OCI-M2 (cell line): ENCODE measurements around the gene TNNT2.

Experiments
- DNase-seq: peaks from one replicate; lab custom pipeline; 2025; ENCODE audit not compliant: unreplicated experiment; lab: John Stamatoyannopoulos, UW

TNNT2 gene

DNA sequence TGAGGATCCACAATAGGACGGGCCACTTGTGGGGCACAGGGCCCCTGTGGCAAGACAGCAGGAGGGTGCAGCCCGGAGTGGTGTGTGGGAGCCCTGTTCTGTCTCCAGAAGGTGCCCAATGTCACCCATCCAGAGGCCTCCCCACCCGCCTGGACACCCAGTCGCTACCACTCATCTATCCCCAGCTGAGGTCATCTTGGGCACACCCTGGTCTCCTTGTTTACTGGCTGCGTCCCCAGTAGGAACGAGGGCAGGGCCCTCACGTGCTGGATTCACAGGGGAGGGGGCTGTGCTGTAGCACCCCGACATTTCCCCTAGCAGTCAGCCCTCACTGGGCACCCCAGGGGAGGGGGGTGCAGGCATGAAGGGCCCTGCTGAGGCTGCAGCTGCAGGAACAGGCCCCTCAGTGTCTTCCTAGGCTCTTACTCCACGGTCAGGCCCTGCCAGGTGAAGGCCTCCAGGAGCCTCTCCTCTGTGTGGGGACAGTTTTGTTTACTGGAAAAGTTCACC lies 2.3 kb upstream of the TNNT2 start:
- DNase-seq, result no peak

DNA sequence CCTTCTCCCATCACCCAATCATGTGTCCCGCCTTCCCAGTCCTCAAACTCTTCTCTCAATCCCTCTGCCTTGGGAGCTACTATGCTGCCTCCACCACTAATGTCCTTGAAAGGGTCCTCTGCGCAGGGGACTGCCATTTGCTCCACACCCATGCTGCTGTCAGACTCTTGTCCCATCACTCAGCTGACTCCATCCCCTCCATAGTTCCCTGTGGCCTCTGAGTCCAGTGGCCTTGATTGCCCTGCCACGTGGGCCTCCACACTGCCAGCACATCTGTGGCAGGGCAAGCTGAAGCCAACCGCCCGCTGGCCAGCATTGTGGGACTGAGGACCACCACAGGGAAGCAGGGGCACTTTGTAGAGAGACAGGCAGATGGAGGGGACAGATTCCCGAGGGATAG lies 1.3 kb upstream of the TNNT2 start:
- no peak for DNase-seq

DNA sequence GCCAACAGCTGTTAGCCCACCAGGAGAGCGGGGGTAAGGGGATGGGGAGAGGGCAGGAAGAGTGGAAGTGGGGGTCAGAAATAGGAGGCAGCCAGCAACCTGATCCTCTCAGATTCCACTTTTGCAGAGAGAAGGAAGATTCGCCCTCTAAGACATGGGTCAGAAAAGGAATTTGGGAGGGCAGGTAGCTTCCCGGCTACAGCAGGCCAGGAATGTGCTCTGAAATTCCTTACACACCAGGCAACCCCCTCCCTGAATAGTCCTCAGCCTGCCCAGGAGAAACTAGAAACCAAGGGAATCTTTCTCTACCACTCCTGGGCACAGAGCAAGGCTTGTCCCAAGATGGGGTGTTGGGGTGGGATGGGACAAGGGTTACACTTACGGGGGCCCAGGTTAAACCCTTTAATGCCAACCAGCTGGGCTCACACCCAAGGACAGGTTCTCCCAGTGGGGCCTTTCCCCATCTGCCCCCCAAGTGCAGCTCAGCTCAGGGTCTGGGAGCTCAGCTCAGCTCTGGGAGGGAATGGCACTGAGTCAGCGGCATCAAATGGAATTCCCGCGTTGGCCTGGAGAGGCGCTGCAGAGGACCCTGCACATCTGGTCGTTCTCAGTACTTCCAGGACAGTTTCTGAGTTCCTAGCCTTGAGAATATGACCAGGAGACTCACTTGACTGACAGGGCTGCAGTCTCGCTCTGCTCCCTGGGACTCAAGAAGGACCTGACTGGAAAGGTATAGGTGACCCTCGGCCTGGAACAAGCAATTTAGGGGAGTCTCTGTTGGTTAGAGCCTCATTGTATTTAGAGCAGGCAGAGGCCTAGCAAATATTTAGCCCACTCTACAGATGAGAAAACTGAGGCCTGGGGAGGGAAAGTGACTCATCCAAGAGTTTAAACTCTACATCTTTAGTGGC lies 761 bp downstream of the TNNT2 start:
- no peak for DNase-seq

DNA sequence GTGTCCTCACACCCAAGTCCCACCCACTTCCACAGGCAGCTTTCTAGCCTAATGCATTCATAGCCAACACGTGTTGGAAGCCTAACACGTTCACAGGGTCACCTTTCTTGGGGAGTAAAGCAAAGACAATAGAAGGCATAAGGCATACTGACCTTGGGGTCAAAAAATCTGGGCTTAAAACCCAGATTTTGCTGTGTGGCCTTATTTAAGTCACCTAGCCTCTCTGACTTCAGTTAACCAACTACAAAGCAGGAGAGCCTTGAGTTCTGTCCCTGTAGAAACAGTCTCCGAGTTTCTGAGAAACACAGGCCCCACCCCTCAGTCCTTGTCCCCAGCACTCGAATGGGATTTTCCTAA lies 1.4 kb downstream of the TNNT2 start:
- DNase-seq, result no peak

DNA sequence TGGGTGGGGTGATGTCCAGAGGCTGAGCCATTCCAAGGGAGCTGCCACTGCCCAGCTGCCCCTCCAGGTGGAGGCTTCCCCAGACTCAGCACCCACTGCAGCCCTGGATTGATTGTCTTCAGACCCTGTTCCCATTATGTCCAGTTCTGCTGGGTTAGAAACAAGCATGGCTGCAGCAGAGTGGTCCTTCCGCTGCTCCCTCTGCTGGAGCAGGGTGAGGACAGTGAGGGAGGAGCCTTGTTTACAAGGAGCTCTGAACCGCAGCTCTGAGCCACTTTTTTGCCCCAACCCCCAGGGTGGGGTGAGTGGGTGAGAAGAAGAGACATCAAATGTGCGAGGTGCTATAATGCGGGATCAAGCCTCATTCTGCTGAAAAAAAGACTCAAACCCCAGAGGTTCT lies 2.3 kb downstream of the TNNT2 start:
- DNase-seq, result no peak

DNA sequence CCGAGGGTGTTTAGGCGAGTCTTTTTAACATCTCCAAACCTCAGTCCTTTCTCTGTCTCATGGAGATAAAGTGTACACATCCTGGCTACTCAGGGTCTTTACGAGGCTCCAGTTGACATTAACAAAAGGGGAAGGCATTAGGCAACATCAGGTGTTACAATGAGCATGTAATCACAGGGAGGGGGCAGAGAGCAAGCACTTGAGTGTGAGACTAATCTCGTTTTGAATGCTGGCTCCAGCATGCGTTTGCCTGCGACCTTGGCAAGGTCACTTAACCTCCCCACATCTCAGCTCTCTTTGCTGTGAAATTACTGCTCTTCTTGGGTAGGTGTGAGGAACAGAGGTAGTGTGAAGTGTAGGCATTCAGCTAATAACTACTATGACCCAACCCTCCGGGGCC lies 3.1 kb downstream of the TNNT2 start:
- DNase-seq, result no peak

DNA sequence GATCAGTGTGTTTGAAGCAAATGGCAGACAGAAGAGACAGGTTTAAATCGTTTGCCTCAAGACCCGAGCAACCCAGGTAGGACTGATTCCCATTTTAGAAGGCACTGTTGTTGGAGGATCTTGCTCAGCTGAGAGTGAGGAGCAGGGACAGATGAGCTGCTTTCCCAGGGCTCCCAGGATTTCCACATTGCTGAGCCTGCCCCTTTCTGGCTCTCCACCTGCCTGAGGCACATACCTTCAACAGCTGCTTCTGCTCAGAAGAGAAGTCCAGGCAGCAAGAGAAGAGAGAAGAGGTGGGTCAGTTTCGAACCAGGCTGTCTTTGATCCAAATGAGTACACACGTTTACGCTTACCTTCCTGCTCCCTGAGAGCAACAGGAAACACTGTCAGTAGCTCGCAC lies 5.7 kb downstream of the TNNT2 start:
- DNase-seq, result no peak

DNA sequence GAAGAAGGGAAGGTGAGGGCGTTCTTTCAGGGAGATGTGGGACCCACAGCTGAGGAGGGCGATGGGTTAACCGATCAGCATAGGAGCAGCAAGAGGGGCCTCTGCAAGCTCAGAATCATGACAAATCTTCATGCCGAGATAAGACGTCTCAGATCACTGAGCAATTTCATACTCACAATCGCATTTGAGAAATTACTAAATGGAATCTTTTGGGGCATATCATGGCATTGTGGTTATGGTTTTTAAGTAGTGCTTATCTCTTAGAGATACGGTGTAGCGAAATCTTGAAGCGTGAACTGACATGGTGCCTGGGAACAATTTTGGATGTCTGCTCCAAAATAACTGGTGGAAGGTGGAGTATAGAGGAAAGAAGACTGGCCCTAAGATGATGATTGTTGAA lies 6.2 kb downstream of the TNNT2 start:
- DNase-seq, result no peak

DNA sequence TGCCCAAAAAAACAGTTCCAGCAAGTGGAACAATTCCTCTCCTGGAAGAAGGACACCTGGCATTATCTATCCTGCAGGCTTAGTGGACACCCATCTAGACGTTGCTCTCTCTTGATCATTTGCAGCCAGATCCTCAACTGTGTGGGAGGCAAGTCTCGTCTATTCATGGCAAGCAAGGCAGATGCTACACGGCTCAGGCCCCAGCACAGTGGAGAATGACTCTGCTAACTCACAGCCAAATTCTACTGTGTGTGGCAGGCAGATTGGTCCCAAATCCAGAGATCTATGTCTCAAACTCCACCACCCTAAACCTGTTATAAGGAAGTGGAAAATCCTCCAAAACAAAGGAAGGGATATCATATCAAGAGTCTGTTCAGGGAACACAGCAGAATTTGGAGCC lies 7.0 kb downstream of the TNNT2 start:
- no peak for DNase-seq

DNA sequence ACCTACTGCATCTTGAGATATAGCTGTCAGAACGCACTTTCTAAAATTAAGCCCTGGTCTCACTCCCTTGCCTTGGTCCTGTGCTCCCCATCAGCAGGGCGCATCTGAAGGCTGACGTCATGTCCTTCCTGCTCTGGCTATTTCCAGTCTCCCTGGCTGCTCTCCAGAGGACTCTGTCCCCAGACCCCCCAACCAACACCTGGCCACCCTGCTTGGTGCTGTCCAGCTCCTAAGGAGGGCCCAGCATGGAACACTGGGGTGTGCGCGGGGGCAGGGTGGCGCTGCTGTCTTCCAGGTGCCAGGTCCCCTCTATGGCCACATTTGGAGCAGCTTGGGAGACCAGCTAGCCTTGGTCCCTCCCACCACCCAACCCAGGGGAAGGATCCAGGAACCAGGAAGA lies 8.3 kb downstream of the TNNT2 start:
- no peak for DNase-seq

DNA sequence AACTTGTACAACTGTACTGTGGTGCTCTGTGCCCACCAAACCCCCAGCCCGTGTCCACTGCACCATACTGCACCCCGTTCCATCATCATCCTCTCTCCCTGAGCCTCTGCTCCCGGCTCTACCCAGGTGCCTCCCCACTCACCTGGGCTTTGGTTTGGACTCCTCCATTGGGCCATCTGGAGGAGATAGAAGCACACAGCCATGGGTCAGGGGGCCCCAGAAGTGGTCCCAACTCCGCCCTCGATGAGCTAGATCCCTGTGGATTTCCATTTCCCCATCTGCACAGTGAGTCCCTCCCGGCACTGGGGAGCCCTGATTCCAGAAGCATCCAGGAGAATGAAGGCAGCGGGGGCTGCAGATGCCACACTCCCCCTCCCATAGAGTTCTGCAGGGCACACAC lies 10.8 kb downstream of the TNNT2 start:
- DNase-seq, result no peak

DNA sequence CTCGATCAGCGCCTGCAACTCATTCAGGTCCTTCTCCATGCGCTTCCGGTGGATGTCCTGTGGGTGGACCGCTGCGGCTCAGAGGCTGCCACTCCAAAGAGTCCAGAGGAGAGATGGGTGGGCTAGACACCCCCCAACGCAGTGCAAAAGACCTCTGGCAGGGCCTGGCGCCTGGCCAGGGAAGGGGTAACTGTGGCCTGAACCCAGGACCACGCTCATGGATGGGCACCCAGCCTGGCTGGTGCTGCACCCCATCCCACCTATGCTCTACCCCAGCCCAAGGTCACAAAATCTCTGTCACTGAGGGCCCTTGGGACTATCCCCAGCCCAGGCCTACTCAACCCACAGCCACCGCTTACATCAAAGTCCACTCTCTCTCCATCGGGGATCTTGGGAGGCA lies 12.2 kb downstream of the TNNT2 start:
- DNase-seq, result no peak

DNA sequence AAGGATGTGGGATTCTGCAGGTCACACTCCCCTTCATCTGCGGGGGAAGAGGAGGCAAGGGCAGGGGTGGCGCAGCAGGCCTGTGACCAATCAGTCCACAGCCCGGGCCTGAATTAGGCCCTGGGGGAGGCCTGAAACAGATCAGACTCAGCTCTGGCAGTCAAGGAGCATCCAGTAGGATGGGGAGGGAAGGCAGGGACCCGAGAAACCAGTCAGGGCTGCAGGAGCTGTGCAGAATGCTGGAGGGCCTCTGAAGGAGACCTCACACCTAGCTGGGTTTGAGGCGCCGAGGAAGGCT lies 12.7 kb downstream of the TNNT2 start:
- DNase-seq, result no peak

DNA sequence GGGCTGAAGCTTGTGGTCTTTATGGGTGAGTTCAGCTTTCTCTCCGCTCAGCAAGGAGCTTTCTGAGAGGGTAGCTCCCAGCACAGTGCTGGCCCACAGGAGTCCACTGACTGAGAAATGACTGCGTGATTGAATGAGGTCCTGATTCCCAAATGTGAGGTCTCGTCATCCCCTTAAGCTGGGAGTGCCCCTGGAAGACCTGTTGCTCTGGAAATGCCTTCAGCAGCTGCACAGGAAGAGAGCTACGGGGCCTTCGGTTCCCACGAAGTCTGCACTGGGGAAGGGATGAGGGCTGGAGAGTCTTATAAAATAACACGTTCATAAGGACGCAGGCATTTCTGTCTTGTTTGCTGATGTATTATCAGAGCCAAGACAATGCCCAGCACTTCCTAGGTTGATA lies 14.0 kb downstream of the TNNT2 start:
- no peak for DNase-seq

DNA sequence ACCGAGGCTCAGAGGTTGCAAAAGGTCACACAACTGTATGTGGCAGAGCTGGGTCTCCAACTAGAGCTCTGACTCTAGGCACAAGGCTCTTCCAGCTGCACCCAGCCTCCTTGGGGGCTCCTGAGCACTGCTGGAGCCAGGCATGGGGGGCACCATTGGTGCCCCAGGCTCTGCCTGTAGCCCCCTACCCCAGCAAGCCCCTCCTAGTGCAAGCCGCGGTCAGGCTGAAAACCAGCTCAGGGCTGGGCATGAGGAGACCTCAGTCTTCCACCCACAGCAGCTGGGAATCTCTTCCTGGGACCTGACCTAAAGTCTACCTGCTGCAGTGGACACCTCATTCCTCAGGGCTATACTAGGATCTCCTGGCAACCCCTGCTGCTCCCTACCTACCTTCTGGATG lies 14.6 kb downstream of the TNNT2 start:
- no peak for DNase-seq

DNA sequence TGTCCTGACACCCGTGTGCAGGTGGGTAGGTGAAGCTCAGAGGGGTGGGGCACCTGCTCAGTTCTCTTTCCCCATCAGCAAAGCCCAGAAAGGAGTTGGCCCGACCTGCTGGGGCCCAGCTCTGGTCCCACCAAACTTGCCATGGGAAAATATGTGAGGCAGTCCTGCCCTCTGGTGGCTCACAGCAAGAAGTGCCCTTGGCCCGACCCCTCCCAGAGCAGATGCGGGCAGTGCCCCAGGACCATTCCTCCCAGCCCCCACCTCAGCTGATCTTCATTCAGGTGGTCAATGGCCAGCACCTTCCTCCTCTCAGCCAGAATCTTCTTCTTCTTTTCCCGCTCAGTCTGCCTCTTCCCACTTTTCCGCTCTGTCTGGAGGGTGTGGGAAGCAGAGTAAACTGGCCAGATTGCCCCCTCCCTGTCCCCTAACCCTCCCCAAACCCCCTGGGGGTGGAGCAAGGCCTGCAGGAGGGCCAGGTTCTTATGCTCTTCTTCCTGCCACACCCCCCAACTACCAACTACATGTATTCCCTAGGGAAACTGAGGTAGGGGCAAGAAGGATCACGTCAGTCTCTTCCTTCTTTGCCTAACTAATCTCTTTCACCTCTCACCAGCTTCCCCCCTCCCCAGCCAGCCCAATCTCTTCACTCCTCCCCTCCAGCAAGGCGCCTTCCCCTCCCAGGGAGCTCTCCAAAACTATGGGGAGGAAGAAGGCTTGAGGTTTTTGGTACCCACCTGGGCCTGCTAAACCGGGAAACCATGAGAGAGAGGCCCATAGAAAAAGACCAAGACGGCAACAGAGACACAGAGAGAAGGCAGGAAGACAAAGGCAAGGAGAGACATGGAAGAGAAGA lies 15.6 kb downstream of the TNNT2 start:
- DNase-seq, result no peak

DNA sequence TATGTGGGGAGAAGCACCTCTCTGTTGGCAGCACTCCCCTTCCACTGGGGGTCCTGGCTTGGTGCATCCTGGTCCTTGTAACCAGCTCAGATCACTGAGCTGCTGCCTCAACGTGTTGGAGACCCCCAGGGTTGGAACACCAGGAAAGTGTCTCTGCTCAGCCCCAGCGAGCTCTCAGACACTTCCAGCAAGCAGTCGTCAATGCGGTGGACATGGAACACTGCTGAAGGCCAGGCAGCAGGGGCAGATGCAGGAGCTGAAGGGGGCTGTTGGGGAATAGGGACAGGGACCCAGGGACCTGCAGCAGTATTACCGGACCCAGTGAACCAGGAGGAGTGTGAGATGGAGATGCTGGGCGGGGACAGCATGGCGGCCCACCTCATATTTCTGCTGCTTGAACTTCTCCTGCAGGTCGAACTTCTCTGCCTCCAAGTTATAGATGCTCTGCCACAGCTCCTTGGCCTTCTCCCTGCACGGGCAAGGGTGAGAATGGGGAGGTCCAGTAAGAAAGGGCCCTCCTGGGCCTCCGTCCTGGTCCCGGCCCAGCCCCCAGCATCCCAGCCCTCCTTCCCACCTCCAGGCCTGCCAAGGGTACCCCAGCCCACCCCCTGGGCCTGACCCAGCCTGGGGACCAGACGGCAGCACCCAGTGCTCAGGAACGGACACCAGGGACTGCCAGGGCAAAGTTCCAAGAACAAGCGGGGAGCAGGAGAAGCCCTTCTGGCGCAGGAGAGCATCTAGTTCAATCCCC lies 16.4 kb downstream of the TNNT2 start:
- no peak for DNase-seq

DNA sequence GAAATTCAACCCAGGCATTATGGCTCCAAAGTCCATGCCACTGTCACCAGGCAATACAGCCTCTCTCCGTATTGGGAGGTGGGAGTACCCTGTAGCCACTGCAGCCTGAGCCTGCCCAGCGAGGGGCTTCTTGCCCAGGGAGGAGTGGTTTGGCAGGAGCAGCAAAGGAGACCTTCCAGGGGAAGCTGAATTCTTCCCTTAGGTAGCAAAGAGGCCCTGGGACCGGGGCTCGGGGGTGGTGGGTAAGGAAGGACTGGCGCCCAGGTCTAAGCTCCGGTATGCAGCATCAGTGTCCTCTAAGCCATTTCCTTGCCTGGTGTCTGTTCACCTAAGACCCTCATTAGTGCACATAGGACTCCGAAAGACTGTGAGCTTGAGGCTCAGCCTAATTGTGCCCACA lies 17.0 kb downstream of the TNNT2 start:
- no peak for DNase-seq

DNA sequence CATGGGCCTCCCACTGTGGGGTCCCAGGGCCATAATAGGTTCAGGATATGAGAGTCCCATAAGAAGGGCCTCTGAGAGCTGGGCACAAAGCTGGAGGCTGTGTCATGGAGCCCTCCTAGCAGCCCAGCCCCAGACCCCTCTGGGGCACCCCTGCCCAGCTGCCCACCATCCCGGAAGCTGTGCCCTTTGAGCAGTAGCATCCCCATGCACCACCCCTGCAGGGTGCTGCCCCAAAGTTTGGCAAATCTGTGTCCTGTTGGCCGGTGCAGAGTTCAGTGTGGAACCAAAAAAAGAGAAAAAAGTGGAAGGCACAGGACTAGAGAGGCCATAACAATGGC lies 17.6 kb downstream of the TNNT2 start:
- DNase-seq, result no peak

DNA sequence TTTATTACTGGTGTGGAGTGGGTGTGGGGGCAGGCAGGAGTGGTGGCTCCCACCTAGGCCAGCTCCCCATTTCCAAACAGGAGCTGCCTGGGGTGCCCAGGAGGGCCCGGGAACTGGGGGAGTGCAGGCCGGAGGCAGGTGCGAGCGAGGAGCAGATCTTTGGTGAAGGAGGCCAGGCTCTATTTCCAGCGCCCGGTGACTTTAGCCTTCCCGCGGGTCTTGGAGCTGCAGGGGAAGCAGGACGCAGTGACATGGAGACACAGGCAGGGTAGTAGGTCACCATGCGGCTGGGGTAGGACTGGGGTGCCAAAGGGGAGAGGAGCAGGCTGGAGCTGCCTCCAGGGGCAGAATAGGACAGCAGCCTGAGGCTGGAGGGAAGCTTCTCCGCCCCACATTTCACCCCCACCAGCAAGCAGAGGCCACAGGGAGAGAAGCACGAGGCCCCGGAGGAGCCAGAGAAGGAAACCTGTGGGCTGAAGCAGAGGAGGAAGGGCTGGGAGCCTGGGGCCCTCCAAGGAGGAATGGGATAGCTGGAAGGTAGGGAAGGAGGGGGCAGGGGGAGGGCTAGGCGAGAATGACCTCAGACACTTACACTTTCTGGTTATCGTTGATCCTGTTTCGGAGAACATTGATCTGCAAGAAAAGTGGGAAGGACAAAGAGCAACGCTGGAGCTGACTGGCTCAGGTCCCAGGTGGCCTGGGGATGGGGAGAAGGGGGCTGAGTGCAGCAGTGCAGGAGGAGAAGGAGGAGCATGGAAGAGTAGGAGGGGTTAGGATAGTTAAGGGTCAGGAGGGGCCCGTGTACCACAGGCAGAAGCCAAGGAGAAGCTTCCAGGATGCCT lies 18.2 kb downstream of the TNNT2 start:
- DNase-seq, result no peak

DNA sequence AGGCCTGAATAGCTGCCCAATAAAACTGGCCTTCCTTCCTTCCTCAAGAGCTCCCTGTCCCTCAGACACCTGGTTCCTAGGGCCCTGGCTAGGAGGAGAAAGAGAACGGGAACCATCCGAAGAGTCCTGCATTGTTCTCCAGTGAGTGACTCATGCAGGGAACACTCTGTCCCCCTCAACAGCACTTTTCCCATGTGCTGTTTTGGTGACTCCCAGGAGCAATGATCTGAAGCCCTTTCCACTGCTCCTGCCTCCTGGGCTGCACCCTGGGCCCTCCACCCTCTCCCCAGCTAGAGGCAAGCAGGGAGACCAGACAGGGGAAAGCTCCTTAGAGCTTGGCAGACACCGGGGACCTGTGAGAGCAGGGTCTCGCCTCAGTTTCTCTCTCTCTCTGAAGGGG lies 18.9 kb downstream of the TNNT2 start:
- no peak for DNase-seq
